Large intestine (tissue), 3 donors: ENCODE results near the gene VARS1. TPM values are rescaled to one million over a fixed set of nuclear protein-coding genes. Genes with fewer than 3 reads are reported as not detected.
A peak's percentile ranks its signal among the peaks of the same experiment; 100 is the strongest.

ENCODE experiments used
- DNase-seq, 2 donors: peaks; one replicate each; pipeline versions ENCODE4 v3.0.0 to v3.0.0-alpha.2; 2013
- H3K27ac ChIP-seq: one replicate; pipeline ENCODE4 v1.5.1; 2013; ENCODE audit warnings: low read length
- H3K27me3 ChIP-seq: 2 replicates; pipeline ENCODE4 v1.6.1; 2013; ENCODE audit warnings: low read length; ENCODE audit not compliant: control insufficient read depth, insufficient read depth
- H3K36me3 ChIP-seq: 2 replicates; pipeline ENCODE4 v1.6.1; 2013; ENCODE audit warnings: low read length; ENCODE audit not compliant: control insufficient read depth, insufficient read depth
- H3K4me1 ChIP-seq: one replicate; pipeline ENCODE4 v1.6.1; 2013; ENCODE audit warnings: low read length; ENCODE audit not compliant: control insufficient read depth, insufficient read depth
- H3K4me3 ChIP-seq: one replicate; pipeline ENCODE4 v1.5.1; 2013; ENCODE audit warnings: low read length
- H3K9me3 ChIP-seq: one replicate; pipeline ENCODE4 v1.6.1; 2013; ENCODE audit warnings: mild to moderate bottlenecking, low read depth, low read length, moderate library complexity; ENCODE audit not compliant: control insufficient read depth
- WGBS: methylation state at CpG from one replicate; pipeline ENCODE4 v1.1.5; 2013; ENCODE audit warnings: low lambda C conversion rate; ENCODE audit not compliant: insufficient coverage; 5-methylcytosine and 5-hydroxymethylcytosine counted together
- polyA plus RNA-seq: library from polyadenylated mRNA; unstranded; fragments of 120-200 nt; gene quantifications from one replicate; pipeline ENCODE4 v1.2.1, GENCODE V29; 2013

The VARS1 gene
- polyA plus RNA-seq, 1 donor, result 34.2 TPM

DNA sequence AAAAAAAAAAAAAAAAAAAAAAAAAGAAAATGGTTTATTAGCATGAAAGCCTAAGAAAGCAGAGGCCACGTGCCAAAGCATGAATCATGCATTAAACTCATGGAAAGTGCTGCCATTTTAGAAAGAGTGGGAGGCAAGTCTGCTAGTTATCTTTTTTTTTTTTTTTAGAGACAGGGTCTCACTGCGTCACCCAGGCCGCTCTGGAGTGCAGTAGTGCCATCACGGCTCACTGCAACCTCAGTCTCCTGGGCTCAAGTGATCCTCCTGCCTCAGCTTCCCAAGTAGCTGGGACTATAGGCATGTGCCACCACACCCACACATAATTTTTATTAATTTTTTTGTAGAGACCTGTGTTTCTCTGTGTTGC, 23.6 kb downstream of the VARS1 start:
- H3K36me3 ChIP-seq, result no peaks in the 10 kb centered on the region
- no peak overlapping the region for H3K4me3 ChIP-seq
- no peak for DNase-seq
- no CpG with 5 or more reads among the region's 4 CpGs for WGBS
- H3K9me3 ChIP-seq, result peaks cover 2% of the 10 kb centered on the region
- H3K27me3 ChIP-seq, result no peaks in the 10 kb centered on the region
- peaks cover 22% of the 10 kb centered on the region for H3K4me1 ChIP-seq
- no peak overlapping the region for H3K27ac ChIP-seq

- Histone ChIP-seq H3K36me3 (no peaks in the 10 kb centered on the region), H3K9me3 (peaks cover 1% of the 10 kb centered on the region), H3K4me3 (no peak overlapping the region), H3K27me3 (no peaks in the 10 kb centered on the region), H3K27ac (no peak overlapping the region), H3K4me1 (peaks cover 21% of the 10 kb centered on the region)
- DNase-seq, result no peak
- no CpG with 5 or more reads among the region's 2 CpGs for WGBS
These were observed 24.7 kb downstream of the VARS1 start for GRCh38 chr6:31770860-31771259.

DNA sequence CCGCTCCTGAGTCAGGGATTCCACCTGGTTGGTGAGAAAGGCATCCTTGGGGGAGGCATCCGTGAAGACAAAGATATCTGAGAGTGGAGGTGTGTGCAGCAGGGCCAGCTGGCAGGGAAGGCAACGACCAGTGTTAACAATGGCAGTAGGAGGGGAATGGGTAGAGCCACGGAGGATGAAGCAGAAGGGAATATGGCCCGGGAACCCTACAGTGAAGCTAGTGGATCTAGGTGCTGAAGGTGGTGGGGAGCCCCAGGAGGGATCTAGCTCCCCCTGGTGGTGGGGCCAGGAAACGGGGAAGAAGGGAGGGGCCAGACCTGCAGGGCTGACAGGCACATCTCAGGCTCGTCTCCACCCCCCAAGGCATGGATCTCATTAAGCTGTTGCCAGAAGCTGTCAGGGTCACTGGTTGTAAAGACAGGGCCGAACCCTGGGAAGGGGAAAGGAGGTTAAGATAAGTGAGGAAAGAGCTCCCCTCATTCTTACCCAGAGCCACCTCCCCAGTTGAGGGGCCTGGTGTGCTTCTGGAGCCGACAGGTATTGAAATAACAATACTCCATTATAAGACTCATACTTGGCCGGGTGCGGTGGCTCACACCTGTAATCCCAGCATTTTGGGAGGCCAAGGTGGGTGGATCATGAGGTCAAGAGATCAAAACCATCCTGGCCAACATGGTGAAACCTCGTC, 25.7 kb downstream of the VARS1 start:
- peaks cover 16% of the 10 kb centered on the region for H3K4me1 ChIP-seq
- H3K27ac ChIP-seq, result no peak overlapping the region
- no peaks in the 10 kb centered on the region for H3K9me3 ChIP-seq
- H3K27me3 ChIP-seq, result no peaks in the 10 kb centered on the region
- no peak overlapping the region for H3K4me3 ChIP-seq
- H3K36me3 ChIP-seq, result no peaks in the 10 kb centered on the region
- WGBS, result 40% methylated on average over 1 of the region's 12 CpGs
- peak; percentile 79 to 81 for DNase-seq

- Histone ChIP-seq H3K36me3 (no peaks in the 10 kb centered on the region), H3K4me3 (no peak overlapping the region), H3K4me1 (peaks cover 24% of the 10 kb centered on the region), H3K27ac (no peak overlapping the region), H3K9me3 (no peaks in the 10 kb centered on the region), H3K27me3 (no peaks in the 10 kb centered on the region)
- DNase-seq, result no peak
- no CpG with 5 or more reads among the region's 18 CpGs for WGBS
These were observed 26.9 kb downstream of the VARS1 start for GRCh38 chr6:31768363-31769257.

GRCh38 chr6:31767096-31767645, 28.4 kb downstream of the VARS1 start:
- peak in 1 of 2 donors; percentile 31 for DNase-seq
- Histone ChIP-seq H3K4me3 (no peak overlapping the region), H3K4me1 (peaks cover 30% of the 10 kb centered on the region), H3K27me3 (no peaks in the 10 kb centered on the region), H3K27ac (no peak overlapping the region), H3K36me3 (peaks cover 9% of the 10 kb centered on the region), H3K9me3 (no peaks in the 10 kb centered on the region)
- WGBS, result no CpG with 5 or more reads among the region's 6 CpGs

- Histone ChIP-seq H3K36me3 (peaks cover 19% of the 10 kb centered on the region), H3K4me1 (peaks cover 36% of the 10 kb centered on the region), H3K9me3 (no peaks in the 10 kb centered on the region), H3K27me3 (no peaks in the 10 kb centered on the region), H3K27ac (peak overlapping the region; percentile 19), H3K4me3 (peak overlapping the region; percentile 49)
- DNase-seq, result peak in 1 of 2 donors; percentile 78
- 19% methylated on average over 3 of the region's 42 CpGs for WGBS
These were observed 29.4 kb downstream of the VARS1 start for GRCh38 chr6:31765910-31766794.

- Histone ChIP-seq H3K27ac (peak overlapping the region; percentile 19), H3K27me3 (no peaks in the 10 kb centered on the region), H3K4me1 (peaks cover 41% of the 10 kb centered on the region), H3K36me3 (peaks cover 20% of the 10 kb centered on the region), H3K4me3 (peak overlapping the region; percentile 49), H3K9me3 (no peaks in the 10 kb centered on the region)
- no CpG with 5 or more reads among the region's 9 CpGs for WGBS
- no peak for DNase-seq
These were observed 30.0 kb downstream of the VARS1 start for GRCh38 chr6:31765559-31765909.

DNA sequence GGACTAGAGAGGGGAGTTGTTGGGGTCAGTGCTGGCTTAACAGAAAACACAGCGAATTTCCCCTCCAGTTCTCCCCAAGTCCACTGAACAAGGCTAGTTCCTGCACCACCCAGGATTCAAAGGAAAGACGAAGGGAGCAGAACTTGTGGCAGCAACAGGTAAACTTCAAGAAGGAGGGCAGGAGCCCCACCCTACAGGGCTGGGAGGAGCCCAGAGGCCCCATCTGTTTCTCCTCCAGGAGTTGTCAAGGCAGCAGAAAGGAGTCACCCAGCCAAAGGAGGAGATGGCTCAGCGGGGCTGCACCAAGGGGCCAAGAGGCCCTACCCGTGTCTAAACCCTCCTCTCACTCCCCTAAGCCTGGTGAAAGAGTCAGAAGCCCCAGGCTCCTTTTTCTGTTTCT, 31.4 kb downstream of the VARS1 start:
- no peak for DNase-seq
- Histone ChIP-seq H3K4me1 (peaks cover 47% of the 10 kb centered on the region), H3K9me3 (no peaks in the 10 kb centered on the region), H3K4me3 (no peak overlapping the region), H3K36me3 (peaks cover 31% of the 10 kb centered on the region), H3K27me3 (no peaks in the 10 kb centered on the region), H3K27ac (no peak overlapping the region)
- WGBS, result no CpG with 5 or more reads among the region's 4 CpGs

- Histone ChIP-seq H3K36me3 (peaks cover 33% of the 10 kb centered on the region), H3K4me3 (no peak overlapping the region), H3K9me3 (no peaks in the 10 kb centered on the region), H3K27ac (no peak overlapping the region), H3K4me1 (peaks cover 47% of the 10 kb centered on the region), H3K27me3 (no peaks in the 10 kb centered on the region)
- no CpG with 5 or more reads among the region's 1 CpG for WGBS
- DNase-seq, result peak in 1 of 2 donors; percentile 56
These were observed 32.0 kb downstream of the VARS1 start for GRCh38 chr6:31763619-31763940.
